Parathyroid adenoma (tissue), 2 donors: Measurements from ENCODE around the gene TSHZ2.

Experiments
- H2AFZ ChIP-seq: fragments of 300-600 bp; sonication (generic); one replicate; pipeline ENCODE4 v1.7.0; 2017; ENCODE audit warnings: antibody characterized with exemption, mild to moderate bottlenecking
- H3K27ac ChIP-seq: fragments of 300-600 bp; sonication (generic); one replicate; pipeline ENCODE4 v1.7.0; 2017
- H3K27me3 ChIP-seq: fragments of 300-600 bp; sonication (generic); one replicate; pipeline ENCODE4 v1.7.0; 2017; ENCODE audit warnings: low read length; ENCODE audit not compliant: control insufficient read depth, insufficient read depth
- H3K36me3 ChIP-seq: fragments of 300-600 bp; sonication (generic); one replicate; pipeline ENCODE4 v1.7.0; 2017; ENCODE audit warnings: low read length; ENCODE audit not compliant: control insufficient read depth, insufficient read depth
- H3K4me1 ChIP-seq: fragments of 300-600 bp; sonication (generic); one replicate; pipeline ENCODE4 v1.7.0; 2017; ENCODE audit warnings: control low read depth
- H3K4me2 ChIP-seq: fragments of 300-600 bp; sonication (generic); one replicate; pipeline ENCODE4 v1.7.0; 2017; ENCODE audit warnings: low read length
- H3K4me3 ChIP-seq: fragments of 300-600 bp; sonication (generic); one replicate; pipeline ENCODE4 v1.7.0; 2017; ENCODE audit warnings: low read depth, low read length
- H3K79me2 ChIP-seq: fragments of 300-600 bp; sonication (generic); one replicate; pipeline ENCODE4 v1.7.0; 2017; ENCODE audit warnings: control low read depth
- H3K9ac ChIP-seq: fragments of 300-600 bp; sonication (generic); one replicate; pipeline ENCODE4 v1.7.0; 2017; ENCODE audit warnings: mild to moderate bottlenecking
- H3K9me3 ChIP-seq: fragments of 300-600 bp; sonication (generic); one replicate; pipeline ENCODE4 v1.7.0; 2017; ENCODE audit warnings: low read length; ENCODE audit not compliant: control insufficient read depth
- TF ChIP-seq, protein P1 (sequence below): fragments of 300-600 bp; sonication (generic); IDR thresholded peaks from one replicate; pipeline ENCODE4 v1.7.0; 2017; ENCODE audit warnings: antibody characterized with exemption, mild to moderate bottlenecking
- donor health status: primary hyperparathyroidism.

The TSHZ2 gene

DNA sequence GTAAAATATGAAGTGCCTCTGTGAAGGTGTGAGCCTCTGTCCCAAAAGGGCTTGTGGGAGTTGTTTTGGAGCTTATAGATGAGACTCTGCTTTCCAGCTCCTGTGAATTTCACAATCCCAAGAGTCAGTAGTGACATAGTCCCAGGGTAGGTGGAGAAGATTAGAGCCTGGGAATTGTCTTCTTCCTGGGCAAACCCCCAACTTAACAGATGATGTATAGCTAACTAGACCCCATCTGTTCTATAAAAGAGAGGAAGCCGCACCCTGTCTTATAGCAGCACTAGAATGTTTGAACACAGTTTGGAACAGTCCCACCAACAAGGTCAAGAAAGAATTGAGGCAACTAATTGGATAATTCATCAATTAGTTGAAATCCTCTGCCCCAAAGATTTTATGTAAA, 326.8 kb downstream of the TSHZ2 start:
- Histone ChIP-seq H3K27ac (no peak overlapping the region), H2AFZ (no peak overlapping the region)

DNA sequence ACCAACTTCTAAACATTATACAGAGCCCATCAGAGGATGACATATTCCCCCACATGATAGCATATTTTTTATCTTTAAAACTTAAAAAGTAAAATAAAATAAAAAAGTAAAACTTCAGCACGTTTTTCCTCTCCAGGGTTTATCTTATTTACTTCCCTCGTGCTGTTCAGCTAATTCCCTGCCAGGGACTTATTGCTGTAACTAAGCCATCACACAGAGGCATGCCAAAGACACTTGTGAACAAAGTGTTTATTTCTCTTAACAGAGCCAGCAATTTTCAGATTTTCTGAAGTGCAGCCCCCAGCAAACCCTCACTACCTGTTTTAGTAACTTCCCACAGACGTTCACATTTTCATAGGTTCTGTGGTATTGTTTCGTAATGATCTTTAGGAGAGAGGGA, 327.7 kb downstream of the TSHZ2 start:
- Histone ChIP-seq H3K4me1 (no peaks in the 10 kb centered on the region), H3K36me3 (no peaks in the 10 kb centered on the region), H3K27me3 (no peaks in the 10 kb centered on the region), H3K4me2 (no peak overlapping the region), H3K27ac (no peak overlapping the region), H2AFZ (no peak overlapping the region), H3K79me2 (no peaks in the 10 kb centered on the region), H3K9ac (no peak overlapping the region), H3K9me3 (no peaks in the 10 kb centered on the region), H3K4me3 (no peak overlapping the region)
- TF ChIP-seq, protein P1, sequence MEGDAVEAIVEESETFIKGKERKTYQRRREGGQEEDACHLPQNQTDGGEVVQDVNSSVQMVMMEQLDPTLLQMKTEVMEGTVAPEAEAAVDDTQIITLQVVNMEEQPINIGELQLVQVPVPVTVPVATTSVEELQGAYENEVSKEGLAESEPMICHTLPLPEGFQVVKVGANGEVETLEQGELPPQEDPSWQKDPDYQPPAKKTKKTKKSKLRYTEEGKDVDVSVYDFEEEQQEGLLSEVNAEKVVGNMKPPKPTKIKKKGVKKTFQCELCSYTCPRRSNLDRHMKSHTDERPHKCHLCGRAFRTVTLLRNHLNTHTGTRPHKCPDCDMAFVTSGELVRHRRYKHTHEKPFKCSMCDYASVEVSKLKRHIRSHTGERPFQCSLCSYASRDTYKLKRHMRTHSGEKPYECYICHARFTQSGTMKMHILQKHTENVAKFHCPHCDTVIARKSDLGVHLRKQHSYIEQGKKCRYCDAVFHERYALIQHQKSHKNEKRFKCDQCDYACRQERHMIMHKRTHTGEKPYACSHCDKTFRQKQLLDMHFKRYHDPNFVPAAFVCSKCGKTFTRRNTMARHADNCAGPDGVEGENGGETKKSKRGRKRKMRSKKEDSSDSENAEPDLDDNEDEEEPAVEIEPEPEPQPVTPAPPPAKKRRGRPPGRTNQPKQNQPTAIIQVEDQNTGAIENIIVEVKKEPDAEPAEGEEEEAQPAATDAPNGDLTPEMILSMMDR, result no peak

More for the DNA sequence above, 326.8 kb downstream of the TSHZ2 start:
- H3K4me1 ChIP-seq, result no peaks in the 10 kb centered on the region
- H3K79me2 ChIP-seq, result no peaks in the 10 kb centered on the region
- no peak overlapping the region for H3K4me3 ChIP-seq
- H3K4me2 ChIP-seq, result no peak overlapping the region
- no peak overlapping the region for H3K9ac ChIP-seq
- H3K9me3 ChIP-seq, result no peaks in the 10 kb centered on the region
- TF ChIP-seq, protein P1, result no peak
- H3K27me3 ChIP-seq, result no peaks in the 10 kb centered on the region
- no peaks in the 10 kb centered on the region for H3K36me3 ChIP-seq

DNA sequence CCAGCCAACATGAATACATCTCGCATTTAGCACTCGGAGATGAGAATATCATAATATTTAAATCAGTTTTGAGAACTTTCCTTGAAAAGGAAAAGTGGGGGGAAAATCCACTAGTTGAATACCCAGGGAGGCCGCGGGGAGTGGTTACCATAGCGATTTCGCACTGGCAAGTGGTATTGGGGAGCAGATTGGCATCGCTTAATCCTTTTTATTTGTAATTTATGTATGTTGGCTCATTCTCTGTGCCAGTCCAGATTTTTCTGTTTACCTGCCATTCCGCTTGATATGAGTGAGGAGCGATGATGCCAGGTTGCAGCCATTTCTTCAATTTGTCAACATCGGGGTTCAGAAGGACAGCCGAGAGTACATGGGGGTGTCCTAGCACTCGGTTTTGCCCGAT, 329.7 kb downstream of the TSHZ2 start:
- H3K36me3 ChIP-seq, result no peaks in the 10 kb centered on the region
- no peak overlapping the region for H3K9ac ChIP-seq
- no peak overlapping the region for H3K4me3 ChIP-seq
- no peaks in the 10 kb centered on the region for H3K4me1 ChIP-seq
- no peaks in the 10 kb centered on the region for H3K27me3 ChIP-seq
- H2AFZ ChIP-seq, result no peak overlapping the region
- no peak overlapping the region for H3K27ac ChIP-seq
- TF ChIP-seq, protein P1, result no peak
- no peak overlapping the region for H3K4me2 ChIP-seq
- H3K9me3 ChIP-seq, result no peaks in the 10 kb centered on the region
- no peaks in the 10 kb centered on the region for H3K79me2 ChIP-seq

DNA sequence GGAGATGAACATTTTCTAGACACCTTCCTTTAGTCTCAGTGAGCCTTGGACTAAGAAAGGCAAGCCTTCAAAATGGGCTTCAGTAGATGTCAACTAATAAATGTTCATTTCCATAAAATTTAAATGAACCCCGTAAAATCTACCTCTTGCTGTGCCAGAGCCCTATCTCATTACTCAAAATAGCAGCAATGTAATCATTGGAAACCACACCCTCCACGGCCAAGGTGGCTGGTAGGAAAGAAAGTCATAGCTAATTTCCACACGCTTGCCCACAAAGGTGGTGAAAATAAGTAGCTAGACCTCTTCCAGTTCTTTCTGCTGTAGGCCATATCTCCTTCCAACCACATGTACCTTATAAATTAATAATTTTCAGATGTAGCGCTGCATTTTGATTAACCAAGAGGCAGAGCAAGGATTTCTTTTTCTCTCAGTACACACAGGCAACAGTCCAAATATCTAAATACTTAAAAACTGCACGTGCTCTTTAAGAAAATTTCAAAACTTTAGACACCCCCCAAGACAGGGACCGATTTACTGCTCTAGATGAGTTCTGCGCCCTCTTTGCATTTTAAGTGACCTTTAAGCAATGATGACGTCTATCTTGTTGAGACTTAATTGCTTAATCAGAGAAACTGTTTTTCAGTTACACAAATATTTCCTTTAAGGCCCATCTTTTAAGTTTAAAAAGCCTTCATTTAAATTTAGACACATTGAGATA, 330.7 kb downstream of the TSHZ2 start:
- no peaks in the 10 kb centered on the region for H3K79me2 ChIP-seq
- H3K27me3 ChIP-seq, result no peaks in the 10 kb centered on the region
- H3K4me3 ChIP-seq, result no peak overlapping the region
- H2AFZ ChIP-seq, result no peak overlapping the region
- no peaks in the 10 kb centered on the region for H3K9me3 ChIP-seq
- H3K4me1 ChIP-seq, result no peaks in the 10 kb centered on the region
- H3K27ac ChIP-seq, result no peak overlapping the region
- no peaks in the 10 kb centered on the region for H3K36me3 ChIP-seq
- no peak overlapping the region for H3K9ac ChIP-seq
- H3K4me2 ChIP-seq, result no peak overlapping the region
- TF ChIP-seq, protein P1, result no peak

DNA sequence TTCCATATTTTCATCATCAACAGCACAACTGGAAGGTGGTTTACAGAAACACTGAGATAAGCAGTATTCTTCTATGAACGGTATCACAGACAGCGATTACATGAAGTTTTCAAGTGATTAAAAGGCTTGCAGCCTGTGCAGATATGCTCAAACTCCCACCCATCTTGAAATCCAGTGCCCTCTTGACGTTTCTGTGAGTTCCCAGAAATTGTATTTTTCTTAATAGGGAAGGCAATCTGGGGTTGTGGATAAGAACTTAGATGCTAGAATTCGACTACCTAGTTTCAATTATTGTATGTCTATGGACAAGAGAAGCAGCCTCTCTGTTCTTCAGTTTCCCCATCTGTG, 331.2 kb downstream of the TSHZ2 start:
- no peaks in the 10 kb centered on the region for H3K9me3 ChIP-seq
- H3K36me3 ChIP-seq, result no peaks in the 10 kb centered on the region
- H3K4me2 ChIP-seq, result no peak overlapping the region
- no peak overlapping the region for H3K9ac ChIP-seq
- no peaks in the 10 kb centered on the region for H3K79me2 ChIP-seq
- TF ChIP-seq, protein P1, result no peak
- no peak overlapping the region for H2AFZ ChIP-seq
- no peak overlapping the region for H3K27ac ChIP-seq
- no peaks in the 10 kb centered on the region for H3K27me3 ChIP-seq
- H3K4me1 ChIP-seq, result no peaks in the 10 kb centered on the region
- H3K4me3 ChIP-seq, result no peak overlapping the region
